Retinal pigment epithelial cell (primary cell): ENCODE data around the gene ADIPOR1.
"Not testable (repeated sequence)": the region's sequence is repeated elsewhere in the genome, so short reads cannot be mapped to it uniquely, and the experiment has no call there.

ENCODE experiments used
- DNase-seq: peaks from one replicate; pipeline ENCODE4 v3.0.0-alpha.2; 2010; ENCODE audit warnings: low read depth
- H3K4me3 ChIP-seq: 2 replicates; pipeline ENCODE4 v1.5.1; 2011; ENCODE audit warnings: mild to moderate bottlenecking, low read length, control low read depth, moderate library complexity
- TF ChIP-seq, protein P1 (sequence below): conservative IDR thresholded peaks from 2 replicates; pipeline ENCODE4 v1.5.1; 2011; ENCODE audit warnings: low read depth, low read length, control low read depth, inconsistent platforms

Gene ADIPOR1

GRCh38 chr1:202998836-202999750, 41.0 kb upstream of the ADIPOR1 start:
- H3K4me3 ChIP-seq: no peak overlapping the region
- no peak for DNase-seq
- TF ChIP-seq, protein P1, sequence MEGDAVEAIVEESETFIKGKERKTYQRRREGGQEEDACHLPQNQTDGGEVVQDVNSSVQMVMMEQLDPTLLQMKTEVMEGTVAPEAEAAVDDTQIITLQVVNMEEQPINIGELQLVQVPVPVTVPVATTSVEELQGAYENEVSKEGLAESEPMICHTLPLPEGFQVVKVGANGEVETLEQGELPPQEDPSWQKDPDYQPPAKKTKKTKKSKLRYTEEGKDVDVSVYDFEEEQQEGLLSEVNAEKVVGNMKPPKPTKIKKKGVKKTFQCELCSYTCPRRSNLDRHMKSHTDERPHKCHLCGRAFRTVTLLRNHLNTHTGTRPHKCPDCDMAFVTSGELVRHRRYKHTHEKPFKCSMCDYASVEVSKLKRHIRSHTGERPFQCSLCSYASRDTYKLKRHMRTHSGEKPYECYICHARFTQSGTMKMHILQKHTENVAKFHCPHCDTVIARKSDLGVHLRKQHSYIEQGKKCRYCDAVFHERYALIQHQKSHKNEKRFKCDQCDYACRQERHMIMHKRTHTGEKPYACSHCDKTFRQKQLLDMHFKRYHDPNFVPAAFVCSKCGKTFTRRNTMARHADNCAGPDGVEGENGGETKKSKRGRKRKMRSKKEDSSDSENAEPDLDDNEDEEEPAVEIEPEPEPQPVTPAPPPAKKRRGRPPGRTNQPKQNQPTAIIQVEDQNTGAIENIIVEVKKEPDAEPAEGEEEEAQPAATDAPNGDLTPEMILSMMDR: peak; percentile 82

DNA sequence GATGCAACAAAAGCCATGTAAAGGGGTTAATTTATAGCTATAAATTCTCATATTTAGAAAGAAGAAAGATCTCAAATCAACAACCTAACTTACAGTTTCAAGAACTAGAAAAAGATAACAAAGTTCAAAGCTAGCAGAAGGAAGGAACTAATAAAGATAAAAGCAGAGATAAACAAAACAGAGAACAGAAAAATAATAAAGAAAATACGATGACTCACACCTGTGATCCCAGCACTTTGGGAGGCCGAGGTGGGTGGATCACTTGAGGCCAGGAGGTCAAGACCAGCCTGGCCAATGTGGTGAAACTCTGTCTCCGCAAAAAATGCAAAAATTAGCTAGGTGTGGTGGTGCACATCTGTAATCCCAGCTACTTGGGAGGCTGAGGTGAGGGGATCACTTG, 36.6 kb upstream of the ADIPOR1 start:
- no peak overlapping the region for H3K4me3 ChIP-seq
- no peak for DNase-seq
- TF ChIP-seq, protein P1: no peak

- no peak overlapping the region for H3K4me3 ChIP-seq
- DNase-seq: no peak
- TF ChIP-seq, protein P1: no peak
Measured at GRCh38 chr1:202991112-202991511, 33.0 kb upstream of the ADIPOR1 start.

- TF ChIP-seq, protein P1: no peak
Measured at GRCh38 chr1:202989879-202990278, 31.8 kb upstream of the ADIPOR1 start.

DNA sequence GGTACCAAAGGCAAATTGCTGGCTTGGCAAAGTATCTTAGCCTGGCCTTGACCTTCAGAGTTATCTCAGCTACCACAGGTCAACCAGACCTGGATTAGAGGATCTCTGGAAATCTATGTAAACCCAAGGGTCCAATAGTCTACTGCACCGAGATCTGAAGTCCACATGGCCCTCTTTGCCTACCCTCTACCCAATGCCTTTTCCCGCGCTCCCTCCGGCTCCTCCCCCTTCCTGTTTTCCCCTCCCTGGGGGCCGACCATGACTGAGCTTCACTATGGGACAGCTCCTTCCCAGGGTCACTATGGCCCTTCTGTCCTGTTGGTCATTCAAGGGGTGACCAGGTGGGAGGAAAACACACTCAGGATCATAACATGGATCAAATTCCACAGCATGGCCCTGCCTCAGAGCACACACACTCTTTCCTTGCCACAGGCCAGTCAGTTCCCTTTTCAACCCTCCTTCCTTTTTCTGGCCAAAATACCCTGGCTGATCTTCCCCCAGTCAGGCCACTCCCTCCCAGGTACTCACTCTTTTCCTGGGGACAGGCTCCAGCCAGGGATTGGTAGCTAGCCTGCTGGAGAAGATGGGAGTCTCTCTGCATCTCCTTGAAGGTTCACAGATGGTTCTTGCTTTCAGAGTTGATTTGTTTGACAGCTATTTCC, 29.9 kb upstream of the ADIPOR1 start:
- no peak overlapping the region for H3K4me3 ChIP-seq
- TF ChIP-seq, protein P1: no peak
- no peak for DNase-seq

More at GRCh38 chr1:202989879-202990278, 31.8 kb upstream of the ADIPOR1 start:
- DNase-seq: no peak
- H3K4me3 ChIP-seq: no peak overlapping the region

DNA sequence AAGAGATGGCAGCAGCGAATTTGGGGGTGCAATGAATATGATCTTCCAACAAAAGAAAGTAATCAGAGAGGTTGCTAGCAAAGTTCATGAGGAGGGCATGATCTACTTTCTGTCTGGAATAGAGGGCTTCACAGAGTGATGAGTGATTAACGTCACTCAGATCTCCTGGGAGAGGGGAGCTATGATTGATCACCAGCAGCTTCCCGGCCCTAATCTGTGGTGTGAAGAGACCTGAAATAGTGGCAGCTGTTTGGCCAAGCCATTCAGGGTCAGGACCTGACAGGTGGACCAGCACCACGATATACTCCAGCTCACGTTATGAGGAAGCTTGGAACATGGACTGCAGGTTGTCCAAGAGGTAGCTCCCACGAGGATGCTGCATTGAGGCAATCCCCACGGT, 29.1 kb upstream of the ADIPOR1 start:
- DNase-seq: no peak
- H3K4me3 ChIP-seq: no peak overlapping the region
- TF ChIP-seq, protein P1: no peak

DNA sequence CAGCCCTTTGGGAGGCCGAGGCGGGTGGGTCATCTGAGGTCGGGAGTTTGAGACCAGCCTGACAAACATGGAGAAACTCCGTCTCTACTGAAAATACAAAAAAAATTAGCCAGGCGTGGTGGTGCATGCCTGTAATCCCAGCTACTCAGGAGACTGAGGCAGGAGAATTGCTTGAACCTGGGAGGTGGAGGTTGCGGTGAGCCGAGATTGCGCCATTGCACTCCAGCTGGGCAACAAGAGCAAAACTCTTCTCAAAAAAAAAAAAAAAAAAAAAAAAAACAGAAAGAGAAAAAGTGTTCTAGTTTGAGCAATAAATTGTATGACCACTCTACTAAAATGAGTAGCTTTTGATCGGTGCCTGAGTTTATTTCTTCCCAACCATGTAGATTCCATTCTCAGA, 28.0 kb upstream of the ADIPOR1 start:
- DNase-seq, H3K4me3 ChIP-seq: not testable (repeated sequence)
